MCF 10A (cell line): Measurements from ENCODE around the gene PGBD5. TPM values are rescaled to one million over a fixed set of nuclear protein-coding genes. Genes with fewer than 3 reads are reported as not detected.

Experiments used
- BruUV-seq: library from RNA; stranded (reverse); fragments of 400-500 nt; replicated peaks from 2 replicates; lab custom pipeline; 2021; lab: Mats Ljungman, UMichigan
- CTCF ChIA-PET: fragments of 300-600 bp; sonication (Branson Sonifier 250); formaldehyde crosslinking; extraction: SDS; loops from one replicate; lab custom pipeline; 2021; ENCODE audit warnings: antibody characterized with exemption, inconsistent platforms; lab: Yijun Ruan, JAX
- POLR2A ChIA-PET: fragments of 300-600, 350-650 bp; sonication (Branson Sonifier 250); formaldehyde crosslinking; extraction: SDS; loops from one replicate; lab custom pipeline; 2020; ENCODE audit warnings: antibody characterized with exemption, inconsistent platforms; lab: Yijun Ruan, JAX
- DNase-seq: peaks from one replicate; pipeline ENCODE4 v3.0.0-alpha.2; 2018; ENCODE audit not compliant: unreplicated experiment
- H3K27ac Mint-ChIP-seq: one replicate; pipeline ENCODE4 v1.8.0; 2022; ENCODE audit warnings: mild to moderate bottlenecking, low read depth, mixed read lengths; ENCODE audit not compliant: unreplicated experiment
- H3K27me3 Mint-ChIP-seq: one replicate; pipeline ENCODE4 v1.8.0; 2022; ENCODE audit warnings: mixed read lengths; ENCODE audit not compliant: insufficient read depth, unreplicated experiment
- H3K36me3 Mint-ChIP-seq: one replicate; pipeline ENCODE4 v1.8.0; 2022; ENCODE audit warnings: mild to moderate bottlenecking, moderate library complexity, mixed read lengths; ENCODE audit not compliant: insufficient read depth, unreplicated experiment
- H3K4me1 Mint-ChIP-seq: one replicate; pipeline ENCODE4 v1.8.0; 2022; ENCODE audit warnings: mixed read lengths; ENCODE audit not compliant: insufficient read depth, unreplicated experiment
- H3K4me3 Mint-ChIP-seq: one replicate; pipeline ENCODE4 v1.8.0; 2022; ENCODE audit warnings: mild to moderate bottlenecking, moderate library complexity, mixed read lengths; ENCODE audit not compliant: unreplicated experiment
- H3K9me3 Mint-ChIP-seq: one replicate; pipeline ENCODE4 v1.8.0; 2022; ENCODE audit warnings: mixed read lengths; ENCODE audit not compliant: unreplicated experiment
- intact Hi-C: fragments of 100-400 bp; cut with micrococcal nuclease; formaldehyde crosslinking; loops from 2 replicates; pipeline ENCODE4 v1.14.1; 2022
- total RNA-seq: library from RNA; stranded (reverse); gene quantifications from 2 replicates; pipeline ENCODE4 v1.2.3, GENCODE V29; 2022
- TF ChIP-seq, protein P1 (sequence below): fragments of 200-600 bp; IDR thresholded peaks from one replicate; pipeline ENCODE4 v1.8.0; 2022; ENCODE audit warnings: antibody characterized with exemption, mild to moderate bottlenecking; ENCODE audit not compliant: unreplicated experiment

PGBD5 gene
- total RNA-seq, 1 experiment from 2014 or later, result 1.2 TPM

GRCh38 chr1:230375147-230375546 lies 51.0 kb downstream of the PGBD5 start:
- no peaks in the 10 kb centered on the region for H3K4me1 Mint-ChIP-seq
- no peak overlapping the region for H3K4me3 Mint-ChIP-seq
- TF ChIP-seq, protein P1, sequence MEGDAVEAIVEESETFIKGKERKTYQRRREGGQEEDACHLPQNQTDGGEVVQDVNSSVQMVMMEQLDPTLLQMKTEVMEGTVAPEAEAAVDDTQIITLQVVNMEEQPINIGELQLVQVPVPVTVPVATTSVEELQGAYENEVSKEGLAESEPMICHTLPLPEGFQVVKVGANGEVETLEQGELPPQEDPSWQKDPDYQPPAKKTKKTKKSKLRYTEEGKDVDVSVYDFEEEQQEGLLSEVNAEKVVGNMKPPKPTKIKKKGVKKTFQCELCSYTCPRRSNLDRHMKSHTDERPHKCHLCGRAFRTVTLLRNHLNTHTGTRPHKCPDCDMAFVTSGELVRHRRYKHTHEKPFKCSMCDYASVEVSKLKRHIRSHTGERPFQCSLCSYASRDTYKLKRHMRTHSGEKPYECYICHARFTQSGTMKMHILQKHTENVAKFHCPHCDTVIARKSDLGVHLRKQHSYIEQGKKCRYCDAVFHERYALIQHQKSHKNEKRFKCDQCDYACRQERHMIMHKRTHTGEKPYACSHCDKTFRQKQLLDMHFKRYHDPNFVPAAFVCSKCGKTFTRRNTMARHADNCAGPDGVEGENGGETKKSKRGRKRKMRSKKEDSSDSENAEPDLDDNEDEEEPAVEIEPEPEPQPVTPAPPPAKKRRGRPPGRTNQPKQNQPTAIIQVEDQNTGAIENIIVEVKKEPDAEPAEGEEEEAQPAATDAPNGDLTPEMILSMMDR, result no peak
- intact Hi-C loops, result no loop called here
- POLR2A ChIA-PET, result interaction anchor here (0.7 to 0.9 kb wide), 3 partner anchors 25 to 493 kb away, joined by 3 to 5 read pairs (median 3); partner anchors contain the start of gene COG2
- H3K9me3 Mint-ChIP-seq, result peaks cover 12% of the 10 kb centered on the region
- no TSS peak for BruUV-seq
- no peaks in the 10 kb centered on the region for H3K36me3 Mint-ChIP-seq
- CTCF ChIA-PET, result interaction anchor here (0.6 kb wide), 1 partner anchor 227 kb away, joined by 4 read pairs; no protein-coding TSS in a partner anchor
- no peak overlapping the region for H3K27ac Mint-ChIP-seq
- no peak for DNase-seq
- H3K27me3 Mint-ChIP-seq, result no peaks in the 10 kb centered on the region

DNA sequence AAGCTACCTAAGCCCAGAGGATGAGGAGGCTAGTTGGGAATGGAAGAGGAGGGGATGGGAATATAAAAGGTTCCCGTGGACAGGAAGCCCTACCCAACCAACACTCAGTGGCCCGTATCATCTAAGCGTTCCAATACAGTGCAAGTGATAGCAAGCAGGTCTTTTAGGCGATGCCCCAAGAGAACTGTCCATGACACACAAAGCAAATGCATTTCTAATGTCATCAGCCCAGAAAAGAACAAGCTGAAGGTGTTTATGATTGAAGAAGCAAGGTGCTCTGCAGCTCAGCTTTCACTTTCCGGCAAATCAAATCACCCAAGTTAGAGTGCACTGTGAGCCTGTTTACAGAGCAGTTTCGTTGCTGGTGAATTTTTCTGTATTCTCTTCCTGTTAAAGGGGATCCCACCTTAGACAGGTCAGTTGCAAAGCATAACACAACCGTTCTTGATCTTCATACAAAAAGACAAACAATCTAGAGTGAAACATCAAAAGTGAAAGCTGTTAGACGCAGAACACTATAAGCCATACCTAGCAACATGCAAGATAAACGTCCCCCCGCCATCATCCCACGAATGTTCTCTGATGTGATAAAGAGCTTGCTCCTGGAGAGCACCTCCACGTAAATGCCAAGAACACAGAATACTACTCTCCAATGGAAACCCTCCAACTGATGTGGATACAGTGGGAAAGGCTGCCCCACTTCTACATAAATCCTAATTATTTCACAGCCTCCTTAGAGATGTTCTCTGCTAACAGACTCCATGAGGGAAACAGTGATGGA lies 54.0 kb downstream of the PGBD5 start:
- H3K27me3 Mint-ChIP-seq, result no peaks in the 10 kb centered on the region
- no peak for DNase-seq
- CTCF ChIA-PET, result interaction anchor here (0.8 to 1.5 kb wide), 2 partner anchors 28 to 52 kb away, joined by 3 read pairs; no protein-coding TSS in a partner anchor
- H3K4me3 Mint-ChIP-seq, result no peak overlapping the region
- POLR2A ChIA-PET, result interaction anchor here (0.8 to 1.9 kb wide), 2 partner anchors 11 to 12 kb away, joined by 4 to 6 read pairs; no protein-coding TSS in a partner anchor
- H3K36me3 Mint-ChIP-seq, result no peaks in the 10 kb centered on the region
- TF ChIP-seq, protein P1, result no peak
- intact Hi-C loops, result no loop called here
- H3K27ac Mint-ChIP-seq, result no peak overlapping the region
- no peaks in the 10 kb centered on the region for H3K9me3 Mint-ChIP-seq
- H3K4me1 Mint-ChIP-seq, result peaks cover 21% of the 10 kb centered on the region
- no TSS peak for BruUV-seq

- TF ChIP-seq, protein P1, result no peak
- BruUV-seq, result no TSS peak
- H3K36me3 Mint-ChIP-seq, result no peaks in the 10 kb centered on the region
- DNase-seq, result no peak
- intact Hi-C loops, result no loop called here
- H3K4me1 Mint-ChIP-seq, result peaks cover 21% of the 10 kb centered on the region
- ChIA-PET CTCF (interaction anchor here (1.1 kb wide), 1 partner anchor 45 kb away, joined by 4 read pairs; no protein-coding TSS in a partner anchor), POLR2A (interaction anchor here (1.6 kb wide), 1 partner anchor 12 kb away, joined by 5 read pairs; no protein-coding TSS in a partner anchor)
- H3K9me3 Mint-ChIP-seq, result no peaks in the 10 kb centered on the region
- H3K4me3 Mint-ChIP-seq, result no peak overlapping the region
- H3K27ac Mint-ChIP-seq, result peak overlapping the region; percentile 20
- no peaks in the 10 kb centered on the region for H3K27me3 Mint-ChIP-seq
These were observed 56.0 kb downstream of the PGBD5 start for GRCh38 chr1:230370109-230370508.

- ChIA-PET POLR2A (no interaction called here), CTCF (interaction anchor here (0.7 kb wide), 1 partner anchor 530 kb away, joined by 4 read pairs; no protein-coding TSS in a partner anchor)
- peak; percentile 80 for DNase-seq
- H3K36me3 Mint-ChIP-seq, result no peaks in the 10 kb centered on the region
- BruUV-seq, result no TSS peak
- H3K27ac Mint-ChIP-seq, result peak overlapping the region; percentile 20
- H3K4me1 Mint-ChIP-seq, result peaks cover 21% of the 10 kb centered on the region
- intact Hi-C loops, result loop anchor here (1.0 to 5.0 kb wide), 2 partner anchors 9 to 42 kb away; no protein-coding TSS in a partner anchor
- TF ChIP-seq, protein P1, result no peak
- H3K27me3 Mint-ChIP-seq, result no peaks in the 10 kb centered on the region
- no peaks in the 10 kb centered on the region for H3K9me3 Mint-ChIP-seq
- H3K4me3 Mint-ChIP-seq, result no peak overlapping the region
These were observed 57.3 kb downstream of the PGBD5 start for GRCh38 chr1:230368871-230369270.
